MM.1S (cell line): ENCODE measurements around the gene PAQR9.

Experiments used
- DNase-seq: peaks from one replicate; pipeline ENCODE4 v3.0.0-alpha.2; 2015
- H2AFZ ChIP-seq: fragments of 300-600 bp; sonication (generic); 2 replicates; pipeline ENCODE4 v1.6.0; 2016; ENCODE audit warnings: antibody characterized with exemption, low read length
- H3F3A ChIP-seq: fragments of 300-600 bp; sonication (generic); 2 replicates; pipeline ENCODE4 v1.6.1; 2016; ENCODE audit warnings: mild to moderate bottlenecking, antibody characterized with exemption, low read length, moderate library complexity, mixed read lengths; ENCODE audit not compliant: insufficient read depth
- H3K27ac ChIP-seq: fragments of 300-600 bp; sonication (generic); 2 replicates; pipeline ENCODE4 v1.5.1; 2016; ENCODE audit warnings: mild to moderate bottlenecking, low read length
- H3K27me3 ChIP-seq: fragments of 300-600 bp; sonication (generic); replicated peaks from 2 replicates; pipeline ENCODE4 v1.6.0; 2016; ENCODE audit warnings: low read length; ENCODE audit not compliant: insufficient read depth
- H3K36me3 ChIP-seq: fragments of 300-600 bp; sonication (generic); replicated peaks from 2 replicates; pipeline ENCODE4 v1.6.1; 2016; ENCODE audit warnings: mild to moderate bottlenecking, low read length, mixed read lengths; ENCODE audit not compliant: insufficient read depth
- H3K4me1 ChIP-seq: fragments of 300-600 bp; sonication (generic); 2 replicates; pipeline ENCODE4 v1.6.1; 2016; ENCODE audit warnings: low read length, mixed read lengths
- H3K4me2 ChIP-seq: fragments of 300-600 bp; sonication (generic); 2 replicates; pipeline ENCODE4 v1.6.0; 2016; ENCODE audit warnings: low read depth, low read length
- H3K4me3 ChIP-seq: fragments of 300-600 bp; sonication (generic); 2 replicates; pipeline ENCODE4 v1.5.1; 2016; ENCODE audit warnings: low read length, mixed read lengths
- H3K79me2 ChIP-seq: fragments of 300-600 bp; sonication (generic); 2 replicates; pipeline ENCODE4 v1.6.1; 2016; ENCODE audit warnings: mixed run types, low read length, mixed read lengths
- H3K9ac ChIP-seq: fragments of 300-600 bp; sonication (generic); 2 replicates; pipeline ENCODE4 v1.6.1; 2016; ENCODE audit warnings: low read length, mixed read lengths
- H3K9me2 ChIP-seq: fragments of 300-600 bp; sonication (generic); replicated peaks from 2 replicates; pipeline ENCODE4 v1.6.1; 2016; ENCODE audit warnings: mild to moderate bottlenecking, low read length, mixed read lengths; ENCODE audit not compliant: insufficient read depth
- H3K9me3 ChIP-seq: fragments of 300-600 bp; sonication (generic); replicated peaks from 2 replicates; pipeline ENCODE4 v1.6.1; 2016; ENCODE audit warnings: mild to moderate bottlenecking, low read length, mixed read lengths; ENCODE audit not compliant: insufficient read depth
- H4K20me1 ChIP-seq: fragments of 300-600 bp; sonication (generic); 2 replicates; pipeline ENCODE4 v1.6.1; 2016; ENCODE audit warnings: mild to moderate bottlenecking, low read length, moderate library complexity, mixed read lengths; ENCODE audit not compliant: insufficient read depth
- CTCF ChIP-seq: fragments of 300-600 bp; sonication (generic); IDR thresholded peaks from 2 replicates; pipeline ENCODE4 v1.5.1; 2016; ENCODE audit warnings: antibody characterized with exemption, low read length, mixed read lengths
- EZH2 ChIP-seq: fragments of 300-600 bp; sonication (generic); optimal IDR thresholded peaks from 2 replicates; pipeline ENCODE3; 2017; ENCODE audit warnings: low read depth, mild to moderate bottlenecking, antibody characterized with exemption, low read length, mixed read lengths
- EZH2phosphoT487 ChIP-seq: fragments of 300-600 bp; sonication (generic); IDR thresholded peaks from 2 replicates; pipeline ENCODE4 v1.6.1; 2018; ENCODE audit warnings: antibody characterized with exemption, low read length

PAQR9 gene

GRCh38 chr3:142935963-142936362 is 27.5 kb downstream of the PAQR9 start:
- Histone ChIP-seq H3K27me3 (no peaks in the 10 kb centered on the region), H3K9me3 (no peaks in the 10 kb centered on the region), H3K9ac (no peak overlapping the region), H3K4me1 (peaks cover 14% of the 10 kb centered on the region), H3K9me2 (no peaks in the 10 kb centered on the region), H3K27ac (no peak overlapping the region), H3K4me2 (no peak overlapping the region), H4K20me1 (no peaks in the 10 kb centered on the region), H2AFZ (no peak overlapping the region), H3K36me3 (no peaks in the 10 kb centered on the region), H3K4me3 (no peak overlapping the region), H3F3A (no peaks in the 10 kb centered on the region), H3K79me2 (no peaks in the 10 kb centered on the region)
- DNase-seq: no peak
- no peak for TF ChIP-seq CTCF

- Histone ChIP-seq H3K36me3 (no peaks in the 10 kb centered on the region), H3K4me2 (no peak overlapping the region), H3K4me3 (no peak overlapping the region), H3K9me2 (no peaks in the 10 kb centered on the region), H3K79me2 (no peaks in the 10 kb centered on the region), H3F3A (no peaks in the 10 kb centered on the region), H4K20me1 (no peaks in the 10 kb centered on the region), H2AFZ (no peak overlapping the region), H3K9me3 (no peaks in the 10 kb centered on the region), H3K27ac (no peak overlapping the region), H3K27me3 (no peaks in the 10 kb centered on the region), H3K4me1 (peaks cover 7% of the 10 kb centered on the region), H3K9ac (no peak overlapping the region)
- DNase-seq: no peak
- TF ChIP-seq EZH2 (no peak), CTCF (no peak), EZH2phosphoT487 (no peak)
Observed at GRCh38 chr3:142934887-142935269, 28.6 kb downstream of the PAQR9 start.

- no peak for TF ChIP-seq CTCF
- TF ChIP-seq EZH2: no peak
- no peak for TF ChIP-seq EZH2phosphoT487
- H3K27me3 ChIP-seq: no peaks in the 10 kb centered on the region
- H2AFZ ChIP-seq: no peak overlapping the region
- no peaks in the 10 kb centered on the region for H4K20me1 ChIP-seq
- H3F3A ChIP-seq: no peaks in the 10 kb centered on the region
- no peaks in the 10 kb centered on the region for H3K9me2 ChIP-seq
- DNase-seq: no peak
- no peaks in the 10 kb centered on the region for H3K9me3 ChIP-seq
- H3K4me1 ChIP-seq: 0 out of 2 replicates have a peak, but pooled peaks cover 6% of the 10 kb centered on the region
- H3K27ac ChIP-seq: no peak overlapping the region
- no peaks in the 10 kb centered on the region for H3K36me3 ChIP-seq
- no peak overlapping the region for H3K9ac ChIP-seq
- no peak overlapping the region for H3K4me3 ChIP-seq
- H3K4me2 ChIP-seq: no peak overlapping the region
- no peaks in the 10 kb centered on the region for H3K79me2 ChIP-seq
Observed at GRCh38 chr3:142934128-142934886, 29.2 kb downstream of the PAQR9 start.
